ENCODE data around the gene AURKAIP1. TPM values are rescaled to one million over a fixed set of nuclear protein-coding genes. Genes with fewer than 3 reads are reported as not detected.

AURKAIP1 gene
- polyA plus RNA-seq, 1 donor from 2014 or later: 104 TPM

GRCh38 chr1:1332031-1332755 lies 42.8 kb downstream of the AURKAIP1 start:
- no peak overlapping the region for H3K4me3 ChIP-seq (ENCODE audit: low read length)
- no peaks in the 10 kb centered on the region for H3K79me2 ChIP-seq (replicated peaks; ENCODE audit: insufficient read depth, low read length)
- no peaks in the 10 kb centered on the region for H3F3A ChIP-seq (ENCODE audit: insufficient read depth, low read length, poor library complexity, severe bottlenecking)
- H3K9me2 ChIP-seq (ENCODE audit: insufficient read depth, low read length): no peaks in the 10 kb centered on the region
- no peak overlapping the region for H3K4me2 ChIP-seq (ENCODE audit: low read length)
- H3K27me3 ChIP-seq (ENCODE audit: insufficient read depth, low read depth, low read length): no peaks in the 10 kb centered on the region
- no peak overlapping the region for H3K9ac ChIP-seq (ENCODE audit: low read length)
- TF ChIP-seq EP300 (conservative IDR thresholded peaks at IDR 0.05; ENCODE audit: poor library complexity, severe bottlenecking): no peak
- no peak for TF ChIP-seq RAD21 (conservative IDR thresholded peaks at IDR 0.05)
- no peak for TF ChIP-seq SMC3 (conservative IDR thresholded peaks at IDR 0.05; ENCODE audit: poor library complexity)
- TF ChIP-seq MXI1 (conservative IDR thresholded peaks at IDR 0.05; ENCODE audit: poor library complexity, severe bottlenecking): no peak
- no peak for TF ChIP-seq EZH2 (IDR thresholded peaks at IDR 0.05; ENCODE audit: borderline replicate concordance, insufficient read depth, low read length, poor library complexity, severe bottlenecking)
- no peak for TF ChIP-seq POLR2AphosphoS5 (IDR thresholded peaks at IDR 0.05)
- TF ChIP-seq TAF1 (IDR thresholded peaks at IDR 0.05; ENCODE audit: low read depth): no peak
- no peak for TF ChIP-seq CTCF (IDR thresholded peaks at IDR 0.05; ENCODE audit: poor library complexity, severe bottlenecking)
- no peak for TF ChIP-seq REST (IDR thresholded peaks at IDR 0.05; ENCODE audit: borderline replicate concordance)
- no peaks in the 10 kb centered on the region for H3K36me3 ChIP-seq (ENCODE audit: insufficient read depth, low read length)
- no peak overlapping the region for H3K27ac ChIP-seq (ENCODE audit: low read length)
- no peaks in the 10 kb centered on the region for H3K9me3 ChIP-seq (ENCODE audit: low read length)
- no peaks in the 10 kb centered on the region for H4K20me1 ChIP-seq (ENCODE audit: insufficient read depth)
- H2AFZ ChIP-seq (ENCODE audit: low read depth, low read length): no peak overlapping the region

DNA sequence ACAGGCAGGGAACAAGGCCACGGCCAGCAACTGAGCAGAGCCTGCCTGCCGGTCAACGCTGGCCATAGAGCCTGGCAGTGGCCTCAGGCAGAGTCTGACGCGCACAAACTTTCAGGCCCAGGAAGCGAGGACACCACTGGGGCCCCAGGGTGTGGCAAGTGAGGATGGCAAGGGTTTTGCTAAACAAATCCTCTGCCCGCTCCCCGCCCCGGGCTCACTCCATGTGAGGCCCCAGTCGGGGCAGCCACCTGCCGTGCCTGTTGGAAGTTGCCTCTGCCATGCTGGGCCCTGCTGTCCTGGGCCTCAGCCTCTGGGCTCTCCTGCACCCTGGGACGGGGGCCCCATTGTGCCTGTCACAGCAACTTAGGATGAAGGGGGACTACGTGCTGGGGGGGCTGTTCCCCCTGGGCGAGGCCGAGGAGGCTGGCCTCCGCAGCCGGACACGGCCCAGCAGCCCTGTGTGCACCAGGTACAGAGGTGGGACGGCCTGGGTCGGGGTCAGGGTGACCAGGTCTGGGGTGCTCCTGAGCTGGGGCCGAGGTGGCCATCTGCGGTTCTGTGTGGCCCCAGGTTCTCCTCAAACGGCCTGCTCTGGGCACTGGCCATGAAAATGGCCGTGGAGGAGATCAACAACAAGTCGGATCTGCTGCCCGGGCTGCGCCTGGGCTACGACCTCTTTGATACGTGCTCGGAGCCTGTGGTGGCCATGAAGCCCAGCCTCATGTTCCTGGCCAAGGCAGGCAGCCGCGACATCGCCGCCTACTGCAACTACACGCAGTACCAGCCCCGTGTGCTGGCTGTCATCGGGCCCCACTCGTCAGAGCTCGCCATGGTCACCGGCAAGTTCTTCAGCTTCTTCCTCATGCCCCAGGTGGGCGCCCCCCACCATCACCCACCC lies 43.7 kb downstream of the AURKAIP1 start, which contains the start of gene TAS1R3:
TAS1R3 (plus strand) TSS at position 213 of the 898 bp plus-strand sequence; CDS start at position 279, 66 bp downstream.
- Histone ChIP-seq H3F3A (ENCODE audit: insufficient read depth, low read length, poor library complexity, severe bottlenecking) (no peaks in the 10 kb centered on the region), H3K9me2 (ENCODE audit: insufficient read depth, low read length) (no peaks in the 10 kb centered on the region), H3K4me2 (ENCODE audit: low read length) (no peak within 1 kb of the TSS), H3K9me3 (ENCODE audit: low read length) (no peaks in the 10 kb centered on the region), H4K20me1 (ENCODE audit: insufficient read depth) (no peaks in the 10 kb centered on the region), H3K9ac (ENCODE audit: low read length) (no peak within 1 kb of the TSS), H2AFZ (ENCODE audit: low read depth, low read length) (no peak within 1 kb of the TSS), H3K4me3 (ENCODE audit: low read length) (no peak within 1 kb of the TSS), H3K79me2 (replicated peaks; ENCODE audit: insufficient read depth, low read length) (peaks cover 2% of the 10 kb centered on the region), H3K27ac (ENCODE audit: low read length) (no peak within 1 kb of the TSS), H3K27me3 (ENCODE audit: insufficient read depth, low read depth, low read length) (no peaks in the 10 kb centered on the region), H3K36me3 (ENCODE audit: insufficient read depth, low read length) (no peaks in the 10 kb centered on the region)
- no peak for TF ChIP-seq POLR2AphosphoS5 (IDR thresholded peaks at IDR 0.05)
- TF ChIP-seq EZH2 (IDR thresholded peaks at IDR 0.05; ENCODE audit: borderline replicate concordance, insufficient read depth, low read length, poor library complexity, severe bottlenecking): no peak
- no peak for TF ChIP-seq EP300 (conservative IDR thresholded peaks at IDR 0.05; ENCODE audit: poor library complexity, severe bottlenecking)
- no peak for TF ChIP-seq RAD21 (conservative IDR thresholded peaks at IDR 0.05)
- TF ChIP-seq MXI1 (conservative IDR thresholded peaks at IDR 0.05; ENCODE audit: poor library complexity, severe bottlenecking): no peak
- TF ChIP-seq CTCF (IDR thresholded peaks at IDR 0.05; ENCODE audit: poor library complexity, severe bottlenecking): no peak
- no peak for TF ChIP-seq TAF1 (IDR thresholded peaks at IDR 0.05; ENCODE audit: low read depth)
- TF ChIP-seq REST (IDR thresholded peaks at IDR 0.05; ENCODE audit: borderline replicate concordance): no peak
- TF ChIP-seq SMC3 (conservative IDR thresholded peaks at IDR 0.05; ENCODE audit: poor library complexity): no peak

All from neural cell (in vitro differentiated cells).